Measurements from ENCODE around the gene AK1. TPM values are rescaled to one million over a fixed set of nuclear protein-coding genes. Genes with fewer than 3 reads are reported as not detected.

AK1 gene
- total RNA-seq, 1 experiment from 2014 or later: 62.1 TPM

DNA sequence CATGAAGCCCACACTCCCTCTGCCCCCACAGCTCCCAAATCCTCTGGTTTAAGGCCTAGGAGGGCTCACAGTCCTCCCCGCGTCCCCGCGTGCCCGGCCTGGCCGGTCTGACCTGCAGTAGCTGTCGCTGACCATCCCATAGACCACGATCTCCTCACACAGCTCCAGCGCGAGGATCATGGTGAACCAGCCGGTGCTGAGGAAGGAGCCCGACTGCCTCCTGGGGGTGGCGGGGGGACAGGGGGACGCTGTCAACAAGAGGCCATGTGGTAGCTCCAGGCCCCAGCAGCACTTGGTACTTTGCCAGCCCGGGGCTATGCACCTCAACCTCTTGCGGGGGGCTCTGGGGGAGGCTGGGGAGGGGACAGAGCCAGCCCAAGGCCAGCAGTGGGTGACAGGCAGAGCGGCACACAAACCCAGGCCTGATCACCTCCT, 32.4 kb upstream of the AK1 start:
- ATAC-seq (no peak), DNase-seq (ENCODE audit: low read depth, low spot score) (no peak)
- Histone ChIP-seq H3K9me3 (ENCODE audit: control insufficient read depth, insufficient read depth, low read depth, low read length) (no peaks in the 10 kb centered on the region), H3K36me3 (ENCODE audit: control insufficient read depth, insufficient read depth, low read length) (no peaks in the 10 kb centered on the region), H3K27ac (ENCODE audit: low read length) (no peak overlapping the region), H3K4me1 (ENCODE audit: control insufficient read depth, insufficient read depth, low read length) (peaks cover 18% of the 10 kb centered on the region), H3K27me3 (ENCODE audit: control insufficient read depth, insufficient read depth, low read length) (no peaks in the 10 kb centered on the region), H3K4me3 (ENCODE audit: low read depth in 2 of 2, low read length in 2 of 2) (no peak overlapping the region)
- no TSS peak for BruUV-seq (replicated peaks)
- in situ Hi-C loops (cut with HindIII; ENCODE audit: low pct_unique_long_range_greater_than_20kb, low sequenced_read_pairs) (no loop called here), intact Hi-C loops (cut with micrococcal nuclease; ENCODE audit: unreplicated experiment) (no loop called here)
- CTCF ChIA-PET: no interaction called here
- TF ChIP-seq CTCF (IDR thresholded peaks at IDR 0.05) (no peak), POLR2AphosphoS5 (IDR thresholded peaks at IDR 0.05; ENCODE audit: low read depth, low read length) (no peak), REST (IDR thresholded peaks at IDR 0.05; ENCODE audit: insufficient read depth in 1 of 2, low read depth in 2 of 2, low read length in 1 of 2) (no peak), TCF7L2 (IDR thresholded peaks at IDR 0.05; ENCODE audit: low read depth, low read length) (no peak), SIN3A (IDR thresholded peaks at IDR 0.05; ENCODE audit: borderline replicate concordance, insufficient read depth, low read depth, low read length) (no peak)
- POLR2A ChIA-PET: interaction anchor here (0.5 kb wide), 1 partner anchor 115 kb away, joined by 6 read pairs; no protein-coding TSS in a partner anchor

DNA sequence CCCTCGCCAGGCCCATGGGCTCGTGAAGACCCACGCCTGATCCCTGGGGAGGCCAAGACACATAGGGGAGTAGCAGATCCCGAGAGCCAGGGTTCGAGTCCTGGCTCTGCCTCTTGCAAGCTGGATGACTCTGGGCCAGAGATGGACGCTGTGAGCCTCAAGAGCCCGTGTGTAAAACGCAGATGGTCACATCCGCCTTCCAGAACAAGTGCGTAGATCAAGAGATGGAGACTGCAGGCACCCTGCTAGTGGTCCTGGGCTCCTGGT, 31.1 kb upstream of the AK1 start:
- Histone ChIP-seq H3K4me1 (ENCODE audit: control insufficient read depth, insufficient read depth, low read length) (peaks cover 29% of the 10 kb centered on the region), H3K4me3 (ENCODE audit: low read depth in 2 of 2, low read length in 2 of 2) (no peak overlapping the region), H3K36me3 (ENCODE audit: control insufficient read depth, insufficient read depth, low read length) (no peaks in the 10 kb centered on the region), H3K27ac (ENCODE audit: low read length) (no peak overlapping the region), H3K27me3 (ENCODE audit: control insufficient read depth, insufficient read depth, low read length) (no peaks in the 10 kb centered on the region), H3K9me3 (ENCODE audit: control insufficient read depth, insufficient read depth, low read depth, low read length) (no peaks in the 10 kb centered on the region)
- in situ Hi-C loops (cut with HindIII; ENCODE audit: low pct_unique_long_range_greater_than_20kb, low sequenced_read_pairs): no loop called here
- TF ChIP-seq TCF7L2 (IDR thresholded peaks at IDR 0.05; ENCODE audit: low read depth, low read length): no peak
- TF ChIP-seq POLR2AphosphoS5 (IDR thresholded peaks at IDR 0.05; ENCODE audit: low read depth, low read length): no peak
- no peak for TF ChIP-seq SIN3A (IDR thresholded peaks at IDR 0.05; ENCODE audit: borderline replicate concordance, insufficient read depth, low read depth, low read length)
- no peak for TF ChIP-seq REST (IDR thresholded peaks at IDR 0.05; ENCODE audit: insufficient read depth in 1 of 2, low read depth in 2 of 2, low read length in 1 of 2)
- no peak for TF ChIP-seq CTCF (IDR thresholded peaks at IDR 0.05)
- POLR2A ChIA-PET: no interaction called here
- ATAC-seq (no peak), DNase-seq (ENCODE audit: low read depth, low spot score) (no peak)
- BruUV-seq (replicated peaks): no TSS peak
- intact Hi-C loops (cut with micrococcal nuclease; ENCODE audit: unreplicated experiment): no loop called here
- CTCF ChIA-PET: no interaction called here

Measured in Panc1 (cell line).